ENCODE measurements around the gene SLC8A3. TPM values are rescaled to one million over a fixed set of nuclear protein-coding genes. Genes with fewer than 3 reads are reported as not detected.

SLC8A3 gene
- polyA plus RNA-seq, 2 of the 4 experiments (the other 2 are of a cell fraction) = not detected

DNA sequence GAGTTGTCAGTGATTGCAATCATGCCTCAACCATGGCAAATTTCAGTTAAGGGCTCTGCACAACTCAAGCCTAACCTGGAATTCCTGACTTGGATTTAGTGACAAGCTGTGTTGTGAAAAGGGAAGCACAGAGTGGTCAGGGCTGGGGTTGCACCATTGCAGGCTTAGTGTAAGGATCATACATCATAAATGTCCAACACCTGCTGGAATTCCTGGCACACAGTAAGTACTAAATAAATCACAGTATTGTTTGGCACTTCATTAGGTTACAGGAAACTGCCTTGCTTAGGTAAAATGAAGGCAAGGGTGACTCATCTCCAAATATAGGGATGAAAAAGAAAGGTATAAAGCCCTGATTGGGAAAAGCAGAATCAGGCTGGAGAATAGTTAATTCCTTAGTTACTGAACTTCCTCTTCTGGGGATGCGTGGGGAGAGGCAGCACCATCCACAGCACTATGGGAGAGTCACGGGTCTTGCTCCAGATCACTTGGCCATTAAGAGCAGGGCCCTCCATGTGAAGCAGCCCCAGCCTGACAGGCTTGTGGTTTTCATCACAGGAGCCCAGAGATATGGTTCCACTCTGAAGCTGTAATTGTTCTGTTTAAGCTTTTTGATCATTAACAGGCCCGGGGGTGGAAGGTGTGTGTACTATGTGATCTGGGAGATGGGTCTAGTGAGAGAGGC lies 39.7 kb downstream of the SLC8A3 start (continued):
- TF ChIP-seq, protein P1, sequence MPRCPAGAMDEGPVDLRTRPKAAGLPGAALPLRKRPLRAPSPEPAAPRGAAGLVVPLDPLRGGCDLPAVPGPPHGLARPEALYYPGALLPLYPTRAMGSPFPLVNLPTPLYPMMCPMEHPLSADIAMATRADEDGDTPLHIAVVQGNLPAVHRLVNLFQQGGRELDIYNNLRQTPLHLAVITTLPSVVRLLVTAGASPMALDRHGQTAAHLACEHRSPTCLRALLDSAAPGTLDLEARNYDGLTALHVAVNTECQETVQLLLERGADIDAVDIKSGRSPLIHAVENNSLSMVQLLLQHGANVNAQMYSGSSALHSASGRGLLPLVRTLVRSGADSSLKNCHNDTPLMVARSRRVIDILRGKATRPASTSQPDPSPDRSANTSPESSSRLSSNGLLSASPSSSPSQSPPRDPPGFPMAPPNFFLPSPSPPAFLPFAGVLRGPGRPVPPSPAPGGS (IDR thresholded peaks at IDR 0.05) = no peak

- Histone ChIP-seq H3K4me1 (no peaks in the 10 kb centered on the region), H3K4me3 (no peak overlapping the region), H3K4me2 (no peak overlapping the region), H3K9me3 (no peaks in the 10 kb centered on the region), H3K27ac (no peak overlapping the region)
- FAIRE-seq (no peak), ATAC-seq (no peak), DNase-seq (ENCODE audit: low read depth in 1 of 2, low spot score in 1 of 2) (no peak)
- WGBS (ENCODE audit: missing lambda C conversion rate) = 6% methylated on average over 3 of the region's 3 CpGs
- POLR2A ChIA-PET = no interaction called here
- TF ChIP-seq NPAS2 (CRISPR knock-in tag; IDR thresholded peaks at IDR 0.05; ENCODE audit: borderline replicate concordance) (no peak), ATOH8 (CRISPR knock-in tag; IDR thresholded peaks at IDR 0.05; ENCODE audit: low read depth) (no peak), MAZ (IDR thresholded peaks at IDR 0.05; ENCODE audit: borderline replicate concordance, low read depth, low read length) (no peak)
- TF ChIP-seq, protein P2, sequence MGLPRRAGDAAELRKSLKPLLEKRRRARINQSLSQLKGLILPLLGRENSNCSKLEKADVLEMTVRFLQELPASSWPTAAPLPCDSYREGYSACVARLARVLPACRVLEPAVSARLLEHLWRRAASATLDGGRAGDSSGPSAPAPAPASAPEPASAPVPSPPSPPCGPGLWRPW (IDR thresholded peaks at IDR 0.05) = no peak
- CTCF ChIA-PET = interaction anchor here (1.0 to 1.1 kb wide), 2 partner anchors 61 to 330 kb away, joined by 3 read pairs; no protein-coding TSS in a partner anchor
Measured at GRCh38 chr14:70148351-70148750, 40.4 kb downstream of the SLC8A3 start.

DNA sequence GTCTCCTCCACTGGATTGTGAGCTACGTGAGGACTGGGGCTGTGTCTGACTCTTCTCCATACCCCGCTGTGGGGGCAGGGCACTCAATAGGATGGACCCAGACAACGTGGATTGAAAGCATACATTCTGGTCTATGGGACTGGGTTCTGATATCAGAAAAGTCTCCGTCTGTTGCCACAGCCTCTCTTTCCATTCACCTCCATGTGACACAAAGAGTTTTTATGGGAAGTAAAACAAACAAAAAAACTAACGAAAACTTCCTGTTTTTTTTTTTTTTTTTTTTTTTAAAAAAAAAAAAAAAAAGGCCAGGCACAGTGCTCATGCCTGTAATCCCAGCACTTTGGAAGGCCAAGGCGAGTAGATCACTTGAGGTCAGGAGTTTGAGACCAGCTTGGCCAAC lies 44.7 kb downstream of the SLC8A3 start:
- TF ChIP-seq CHD2 (IDR thresholded peaks at IDR 0.05; ENCODE audit: low read length, partially characterized antibody) (no peak), GATA3 (IDR thresholded peaks at IDR 0.05; ENCODE audit: borderline replicate concordance) (no peak), CBX2 (IDR thresholded peaks at IDR 0.05; ENCODE audit: borderline replicate concordance, low read depth) (no peak), FOSB (CRISPR knock-in tag; IDR thresholded peaks at IDR 0.05) (no peak), BHLHE40 (IDR thresholded peaks at IDR 0.05; ENCODE audit: low read depth, low read length) (no peak), KDM1A (IDR thresholded peaks at IDR 0.05; ENCODE audit: low read depth) (no peak), RARB (CRISPR knock-in tag; IDR thresholded peaks at IDR 0.05) (no peak), NR3C1 (IDR thresholded peaks at IDR 0.05) (no peak), JUNB (IDR thresholded peaks at IDR 0.05) (no peak), ZC3H11A (IDR thresholded peaks at IDR 0.05) (no peak), ZFP36 (IDR thresholded peaks at IDR 0.05; ENCODE audit: borderline replicate concordance, partially characterized antibody) (no peak)
- TF ChIP-seq, protein P3, sequence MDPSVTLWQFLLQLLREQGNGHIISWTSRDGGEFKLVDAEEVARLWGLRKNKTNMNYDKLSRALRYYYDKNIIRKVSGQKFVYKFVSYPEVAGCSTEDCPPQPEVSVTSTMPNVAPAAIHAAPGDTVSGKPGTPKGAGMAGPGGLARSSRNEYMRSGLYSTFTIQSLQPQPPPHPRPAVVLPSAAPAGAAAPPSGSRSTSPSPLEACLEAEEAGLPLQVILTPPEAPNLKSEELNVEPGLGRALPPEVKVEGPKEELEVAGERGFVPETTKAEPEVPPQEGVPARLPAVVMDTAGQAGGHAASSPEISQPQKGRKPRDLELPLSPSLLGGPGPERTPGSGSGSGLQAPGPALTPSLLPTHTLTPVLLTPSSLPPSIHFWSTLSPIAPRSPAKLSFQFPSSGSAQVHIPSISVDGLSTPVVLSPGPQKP (IDR thresholded peaks at IDR 0.05; ENCODE audit: low read depth, low read length) = no peak
- CTCF ChIA-PET = interaction anchor here (0.6 to 1.1 kb wide), 3 partner anchors 21 to 70 kb away, joined by 3 to 5 read pairs (median 3); no protein-coding TSS in a partner anchor
- WGBS (ENCODE audit: missing lambda C conversion rate) = 4% methylated on average over 6 of the region's 6 CpGs
- Histone ChIP-seq H3K4me3 (no peak overlapping the region), H3K27ac (no peak overlapping the region), H3K4me1 (no peaks in the 10 kb centered on the region), H3K4me2 (no peak overlapping the region), H3K9me3 (no peaks in the 10 kb centered on the region)
- DNase-seq (ENCODE audit: low read depth in 1 of 2, low spot score in 1 of 2) (no peak), ATAC-seq (no peak), FAIRE-seq (no peak)
- POLR2A ChIA-PET = no interaction called here

GRCh38 chr14:70143306-70143705 lies 45.4 kb downstream of the SLC8A3 start:
- 41% methylated on average over 5 of the region's 5 CpGs for WGBS (ENCODE audit: missing lambda C conversion rate)
- ChIA-PET CTCF (interaction anchor here (0.5 to 0.6 kb wide), 2 partner anchors 21 to 419 kb away, joined by 3 to 5 read pairs; no protein-coding TSS in a partner anchor), POLR2A (no interaction called here)
- Histone ChIP-seq H3K9me3 (no peaks in the 10 kb centered on the region), H3K4me1 (no peaks in the 10 kb centered on the region), H3K27ac (no peak overlapping the region), H3K4me3 (no peak overlapping the region), H3K4me2 (no peak overlapping the region)
- ATAC-seq (no peak), FAIRE-seq (no peak), DNase-seq (ENCODE audit: low read depth in 1 of 2, low spot score in 1 of 2) (no peak)
- no peak for TF ChIP-seq TP53 (CRISPR knock-in tag; IDR thresholded peaks at IDR 0.05)
- TF ChIP-seq RARB (CRISPR knock-in tag; IDR thresholded peaks at IDR 0.05) = no peak
- no peak for TF ChIP-seq SREBF2 (IDR thresholded peaks at IDR 0.05)
- no peak for TF ChIP-seq KDM5A (IDR thresholded peaks at IDR 0.05)
- TF ChIP-seq, protein P4, sequence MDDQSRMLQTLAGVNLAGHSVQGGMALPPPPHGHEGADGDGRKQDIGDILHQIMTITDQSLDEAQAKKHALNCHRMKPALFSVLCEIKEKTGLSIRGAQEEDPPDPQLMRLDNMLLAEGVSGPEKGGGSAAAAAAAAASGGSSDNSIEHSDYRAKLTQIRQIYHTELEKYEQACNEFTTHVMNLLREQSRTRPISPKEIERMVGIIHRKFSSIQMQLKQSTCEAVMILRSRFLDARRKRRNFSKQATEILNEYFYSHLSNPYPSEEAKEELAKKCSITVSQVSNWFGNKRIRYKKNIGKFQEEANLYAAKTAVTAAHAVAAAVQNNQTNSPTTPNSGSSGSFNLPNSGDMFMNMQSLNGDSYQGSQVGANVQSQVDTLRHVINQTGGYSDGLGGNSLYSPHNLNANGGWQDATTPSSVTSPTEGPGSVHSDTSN (IDR thresholded peaks at IDR 0.05) = no peak
- TF ChIP-seq TFCP2L1 (CRISPR knock-in tag; IDR thresholded peaks at IDR 0.05) = no peak
